Measurements from ENCODE around the gene VPS35L.
"Not testable (repeated sequence)": the region's sequence is repeated elsewhere in the genome, so short reads cannot be mapped to it uniquely, and the experiment has no call there.

Gene VPS35L

DNA sequence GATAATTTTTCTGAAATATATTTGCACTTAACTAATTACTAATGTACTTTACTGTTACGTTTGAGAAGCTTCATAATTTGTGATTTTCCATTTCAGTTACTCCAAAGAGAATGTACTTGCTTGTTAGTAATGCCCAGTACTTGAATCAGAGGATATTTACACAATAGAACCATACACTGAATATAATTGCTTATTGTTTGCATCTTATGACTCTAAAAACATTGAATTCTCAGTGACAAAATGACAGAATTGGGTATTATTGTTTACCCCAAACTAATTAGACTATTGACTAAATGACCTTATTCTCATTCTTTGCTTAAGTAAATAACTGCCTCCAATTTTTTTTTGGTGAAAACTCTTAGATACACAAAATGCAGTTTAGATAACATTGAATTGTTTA lies 22.9 kb upstream of the VPS35L start:
- DNase-seq = no peak

DNA sequence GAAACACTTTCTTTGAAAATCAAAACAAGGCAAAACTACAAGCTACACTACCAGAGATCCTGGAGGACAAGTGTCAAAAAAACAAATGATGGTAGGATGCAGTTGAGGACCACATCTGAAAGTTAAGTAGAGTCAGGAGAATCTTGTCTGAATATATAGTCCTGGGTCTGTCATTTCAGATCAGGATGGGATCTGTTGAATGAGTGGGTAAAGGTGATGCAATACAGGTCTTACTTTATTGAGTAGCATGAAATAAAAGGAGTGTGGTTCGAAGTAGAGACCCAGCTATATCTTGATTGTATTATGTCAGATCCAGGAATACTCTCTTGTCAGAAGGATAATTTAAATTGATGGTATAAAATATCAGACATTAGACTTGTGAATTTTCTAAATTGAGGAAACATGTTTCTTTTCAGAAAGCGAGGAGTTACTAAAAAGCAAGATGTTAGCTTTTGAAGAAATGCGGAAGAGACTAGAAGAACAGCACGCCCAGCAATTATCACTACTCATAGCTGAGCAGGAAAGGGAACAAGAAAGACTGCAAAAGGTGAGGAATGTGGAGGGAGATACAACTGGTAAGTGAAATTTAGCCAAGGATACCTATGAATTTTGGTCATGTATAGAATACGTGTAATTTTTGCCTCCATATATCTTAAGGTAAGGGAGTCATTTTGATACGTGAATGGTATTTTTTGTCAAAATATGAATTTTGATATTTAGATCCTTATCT lies 15.1 kb upstream of the VPS35L start:
- no peak for DNase-seq

DNA sequence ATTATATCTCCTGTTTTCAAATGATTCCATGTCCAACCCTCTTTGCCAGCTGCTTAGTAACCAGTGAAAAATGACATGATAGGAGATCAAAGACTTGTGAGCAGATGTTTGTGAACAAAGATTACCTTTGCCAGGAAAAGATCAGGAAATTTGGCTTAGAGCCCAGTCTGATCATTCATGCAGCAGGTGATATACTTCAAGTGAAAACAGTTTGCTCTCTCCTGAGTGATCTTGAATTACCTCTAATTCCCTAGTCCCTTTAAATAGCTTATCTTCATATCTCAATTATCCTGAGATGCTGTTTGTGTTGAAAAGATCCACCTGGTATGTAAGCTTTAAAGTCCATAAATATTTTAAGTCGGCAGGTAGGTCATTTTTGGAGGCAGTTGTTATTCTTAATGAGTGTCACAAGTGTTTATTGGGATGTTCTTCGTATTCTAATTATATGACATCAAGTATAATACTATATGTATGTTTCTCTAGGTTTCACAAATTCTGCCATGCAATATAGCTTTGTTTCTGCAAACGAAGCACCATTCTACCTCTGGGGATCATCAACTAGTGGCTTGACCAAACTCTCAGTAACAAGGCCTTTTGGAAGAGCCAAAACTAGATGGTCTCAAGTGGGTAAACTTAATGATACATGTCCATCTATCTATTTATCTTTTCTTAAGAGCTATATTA lies 13.2 kb upstream of the VPS35L start:
- no peak for DNase-seq

- not testable (repeated sequence) for DNase-seq
Observed at GRCh38 chr16:19543278-19543996, 12.1 kb upstream of the VPS35L start.

- no peak for DNase-seq
Observed at GRCh38 chr16:19548144-19548543, 7.4 kb upstream of the VPS35L start.

DNA sequence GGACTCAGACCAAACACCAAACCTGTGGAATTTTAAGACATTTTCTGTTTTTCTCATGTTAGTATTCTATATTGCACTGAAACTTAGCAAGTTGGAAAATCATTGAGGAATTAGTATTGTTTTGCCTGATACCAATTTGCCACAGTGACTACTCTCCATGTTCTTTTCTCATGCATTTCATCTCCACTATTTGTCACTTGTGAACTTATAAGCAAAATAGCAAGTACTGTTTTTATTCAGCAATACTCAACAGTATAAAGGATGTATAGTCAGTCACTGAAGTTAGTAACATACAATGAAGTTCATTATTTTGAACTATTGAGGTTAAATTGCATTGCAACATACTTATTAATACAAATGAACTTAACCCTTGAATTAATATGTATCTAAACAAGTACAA lies 5.8 kb upstream of the VPS35L start:
- no peak for DNase-seq

GRCh38 chr16:19555938-19556771 lies 652 bp downstream of the VPS35L start:
- DNase-seq = peak; percentile 59

- peak; percentile 28 for DNase-seq
Observed at GRCh38 chr16:19559242-19559910, 3.9 kb downstream of the VPS35L start.

- no peak for DNase-seq
Observed at GRCh38 chr16:19560078-19560477, 4.6 kb downstream of the VPS35L start.

DNA sequence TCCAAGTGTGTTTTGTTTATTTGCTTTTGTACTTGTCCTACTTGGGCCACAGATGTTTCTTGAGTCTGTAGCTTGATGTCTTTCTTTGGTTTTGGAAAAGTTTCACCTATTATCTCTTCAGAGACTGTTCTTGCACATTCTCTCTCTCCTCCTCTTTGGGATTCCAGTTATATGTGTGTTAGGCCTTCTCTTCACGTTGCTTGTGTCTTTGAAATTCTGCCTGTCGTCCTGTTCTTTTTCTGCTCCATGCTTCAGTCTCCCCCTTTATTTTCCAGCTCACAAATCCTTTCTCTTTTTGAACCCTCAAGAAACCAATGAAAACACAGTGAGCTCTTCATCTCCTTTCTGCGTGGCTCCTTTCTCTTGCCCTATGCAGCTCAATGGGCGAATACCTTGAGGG lies 7.9 kb downstream of the VPS35L start:
- no peak for DNase-seq

DNA sequence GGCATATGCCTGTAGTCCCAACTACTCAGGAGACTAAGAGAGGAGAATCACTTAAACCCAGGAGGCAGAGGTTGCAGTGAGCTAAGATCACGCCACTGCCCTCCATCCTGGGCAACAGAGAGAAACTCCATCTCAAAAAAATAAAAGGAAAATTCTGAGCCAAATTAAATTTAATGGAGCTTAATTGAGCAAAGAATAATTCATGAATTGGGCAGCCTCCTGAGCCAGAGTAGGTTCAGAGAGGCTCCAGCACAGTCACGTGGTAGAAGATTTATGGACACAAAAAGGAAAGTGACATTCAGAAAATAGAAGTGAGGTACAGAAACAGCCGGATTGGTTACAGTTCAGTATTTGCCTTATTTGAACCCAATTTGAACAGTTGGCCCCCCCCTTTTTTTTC lies 10.9 kb downstream of the VPS35L start:
- no peak for DNase-seq

DNA sequence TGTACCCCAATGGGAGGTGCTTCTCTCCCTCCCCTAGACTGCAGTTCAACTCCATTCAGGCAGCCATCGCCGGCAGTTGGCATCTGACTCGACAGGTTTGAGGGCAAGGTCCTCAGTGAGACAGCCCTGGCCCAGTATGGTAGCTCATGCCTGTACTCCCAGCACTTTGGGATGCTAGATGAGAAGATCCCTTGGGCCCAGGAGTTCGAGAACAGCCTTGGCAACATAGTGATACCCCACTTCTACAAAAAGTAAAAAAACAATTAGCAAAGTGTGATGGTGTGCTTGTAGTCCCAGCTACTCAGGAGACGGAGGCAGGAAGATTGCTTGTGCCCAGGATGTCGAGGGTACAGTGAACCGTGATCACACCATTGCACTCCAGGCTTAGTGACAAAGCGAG lies 12.1 kb downstream of the VPS35L start:
- no peak for DNase-seq

DNA sequence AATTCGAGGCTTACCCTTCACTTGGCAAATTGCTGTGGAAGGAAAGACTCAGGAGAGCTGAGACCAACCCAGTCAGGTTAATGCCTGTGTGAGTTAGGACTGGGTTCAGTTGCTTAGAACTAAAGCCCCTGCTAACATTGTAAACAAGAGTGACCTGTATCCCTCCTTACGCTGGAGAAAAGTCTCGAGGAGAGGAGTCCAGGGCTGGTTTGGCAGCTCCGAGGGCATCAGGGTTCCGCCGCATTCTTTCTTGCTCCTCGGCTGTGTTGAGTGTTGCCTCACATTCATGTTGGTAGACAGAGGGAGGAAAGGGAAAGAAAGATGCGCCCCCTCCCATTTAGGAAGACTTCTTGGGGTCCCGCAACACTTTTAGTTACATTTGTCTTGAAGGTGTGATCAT lies 18.5 kb downstream of the VPS35L start:
- no peak for DNase-seq

- DNase-seq = no peak
Observed at GRCh38 chr16:19574615-19575014, 19.1 kb downstream of the VPS35L start.

DNA sequence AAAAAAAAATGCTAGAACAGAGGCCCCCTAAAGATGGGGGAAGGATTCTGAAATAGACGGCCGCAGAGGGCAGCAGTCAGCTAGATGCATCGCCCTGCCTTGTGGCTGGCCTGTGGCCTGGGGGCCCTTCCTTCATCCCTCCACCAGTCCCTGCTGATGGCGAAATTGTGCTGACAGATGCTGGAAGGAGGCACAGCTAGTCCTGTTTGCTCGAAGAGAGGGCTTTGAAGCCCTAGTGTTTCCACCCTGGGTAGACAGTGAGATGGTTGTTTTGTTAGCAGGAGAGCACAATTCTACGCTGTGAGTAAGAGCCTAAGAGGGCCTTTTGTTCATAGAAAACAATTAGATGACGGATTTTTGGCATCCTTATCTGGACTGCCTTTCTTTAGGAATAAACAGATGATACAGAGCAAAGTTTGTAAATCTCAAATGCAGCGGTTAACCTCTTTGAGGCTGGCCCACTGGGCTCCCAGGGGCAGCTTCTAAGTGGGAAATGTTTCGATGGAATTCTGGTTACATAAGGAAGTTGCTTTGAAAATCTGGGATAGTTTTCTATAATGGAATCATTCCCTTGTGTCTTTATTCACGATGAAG lies 23.0 kb downstream of the VPS35L start:
- no peak for DNase-seq

- no peak for DNase-seq
Observed at GRCh38 chr16:19582050-19582831, 26.7 kb downstream of the VPS35L start.

GRCh38 chr16:19583665-19584300 lies 28.3 kb downstream of the VPS35L start:
- DNase-seq = no peak

DNA sequence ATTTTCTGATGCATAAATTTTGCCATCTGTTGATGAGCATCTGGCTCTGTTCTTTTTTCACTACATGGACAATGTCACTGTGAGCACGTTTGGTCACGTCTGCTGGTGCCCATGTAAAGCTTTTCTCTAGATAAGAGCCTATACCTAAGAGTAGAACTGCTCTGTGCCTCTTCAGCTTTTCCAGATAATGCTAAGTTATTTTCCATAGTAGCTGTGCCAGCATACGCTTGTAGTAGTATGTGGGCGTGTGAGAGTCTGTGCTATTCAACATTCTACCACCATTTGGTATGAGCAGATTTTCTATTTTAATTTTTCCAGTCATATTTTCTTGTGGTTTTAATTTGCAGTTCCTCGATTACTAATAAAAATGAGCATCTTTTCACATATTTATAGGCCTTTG lies 33.2 kb downstream of the VPS35L start:
- DNase-seq = no peak

GRCh38 chr16:19589106-19589505 lies 33.6 kb downstream of the VPS35L start:
- no peak for DNase-seq

- DNase-seq = no peak
Observed at GRCh38 chr16:19589771-19590302, 34.3 kb downstream of the VPS35L start.

Measured in KG1 (cell line).